A673 (cell line): ENCODE results near the gene MAML2.
"Not testable (repeated sequence)": the region's sequence is repeated elsewhere in the genome, so short reads cannot be mapped to it uniquely, and the experiment has no call there.

ENCODE experiments used
- CTCF ChIP-seq: fragments of 300-800, 200-600 bp; sonication (generic); conservative IDR thresholded peaks from 2 replicates; pipeline ENCODE4 v1.5.1; 2017; ENCODE audit warnings: low read depth, mild to moderate bottlenecking, antibody characterized with exemption, low read length, moderate library complexity, mixed read lengths
- EZH2 ChIP-seq: fragments of 200-600 bp; sonication (generic); IDR thresholded peaks from 2 replicates; pipeline ENCODE4 v1.6.1; 2017; ENCODE audit warnings: borderline replicate concordance, low read depth, mild to moderate bottlenecking, mixed read lengths, antibody characterized with exemption, low read length; ENCODE audit not compliant: poor library complexity, severe bottlenecking

GRCh38 chr11:96268527-96268926, 74.5 kb downstream of the MAML2 start:
- not testable (repeated sequence) for TF ChIP-seq CTCF, EZH2
